Stimulated activated CD8-positive, alpha-beta memory T cell treated with anti-CD3 and anti-CD28 coated beads, Interleukin-4, amount 100 ng/mL, for 4 hours (primary cell): ENCODE data around the gene PMM2.
A peak's percentile ranks its signal among the peaks of the same experiment; 100 is the strongest.
"Not testable (repeated sequence)": the region's sequence is repeated elsewhere in the genome, so short reads cannot be mapped to it uniquely, and the experiment has no call there.

ENCODE experiments used
- DNase-seq, 2 donors: peaks; one replicate each; pipeline ENCODE4 v3.0.0-alpha.2; 2020; ENCODE audit warnings: low read depth in 2 of 2, low spot score in 1 of 2

The PMM2 gene

DNA sequence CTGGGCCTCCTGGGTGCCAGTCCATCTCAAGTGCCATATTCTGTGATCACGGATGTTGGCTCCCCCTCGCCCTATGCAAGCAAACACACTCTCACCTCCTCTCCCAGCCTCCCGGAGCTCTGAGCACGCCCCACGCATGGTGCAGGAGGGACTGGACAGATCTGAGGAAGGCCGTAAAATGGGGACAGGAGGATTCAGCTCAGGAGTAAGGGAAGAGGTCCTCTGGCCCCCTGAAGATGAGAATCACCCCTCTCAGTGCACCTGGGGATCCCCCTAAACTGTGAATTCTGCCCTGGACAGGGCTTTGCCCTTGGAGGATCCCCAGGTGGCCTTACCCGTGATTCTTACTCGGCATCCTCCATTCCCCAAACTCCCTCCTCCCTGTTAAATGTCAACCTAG lies 15.8 kb upstream of the PMM2 start:
- no peak for DNase-seq

DNA sequence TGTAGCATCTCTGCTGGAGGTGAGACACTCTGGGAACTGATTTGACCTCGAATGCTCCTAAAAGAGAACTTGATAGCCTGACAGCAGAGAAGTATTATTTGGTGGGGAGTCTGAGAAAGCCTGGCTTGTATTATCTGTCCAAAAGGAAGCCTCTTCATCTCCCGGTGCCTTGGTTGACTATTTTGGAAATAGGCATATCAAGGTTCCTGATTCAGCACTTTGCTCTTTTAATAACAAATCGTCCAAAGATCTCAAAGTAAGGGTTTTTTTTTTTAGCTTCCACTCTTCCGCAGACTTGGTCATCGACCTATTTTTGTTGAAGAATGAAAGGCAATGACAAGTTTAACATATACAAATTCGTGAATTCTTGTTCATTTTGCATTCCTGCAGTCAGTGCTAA lies 15.0 kb upstream of the PMM2 start:
- no peak for DNase-seq

- no peak for DNase-seq
These were observed 12.2 kb upstream of the PMM2 start for GRCh38 chr16:8785408-8785807.

DNA sequence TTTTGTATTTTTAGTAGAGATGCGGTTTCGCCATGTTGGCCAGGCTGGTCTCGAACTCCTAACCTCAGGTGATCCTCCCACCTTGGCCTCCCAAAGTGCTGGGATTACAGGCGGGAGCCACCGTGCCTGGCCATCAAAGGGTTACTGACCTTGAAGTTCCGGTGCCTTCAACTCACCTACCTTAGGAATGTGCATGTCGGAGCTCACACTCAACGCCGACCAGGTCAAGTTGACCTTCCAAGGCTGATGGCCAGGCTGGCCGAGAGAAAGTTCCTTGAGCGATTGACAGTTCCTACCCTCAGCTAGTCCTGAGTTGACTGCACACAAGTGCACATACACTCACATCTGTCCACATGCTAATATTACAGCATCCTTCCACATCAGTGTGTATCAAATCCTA lies 11.3 kb upstream of the PMM2 start:
- not testable (repeated sequence) for DNase-seq

- no peak for DNase-seq
These were observed 9.0 kb upstream of the PMM2 start for GRCh38 chr16:8788578-8789172.

GRCh38 chr16:8795091-8795490 lies 2.5 kb upstream of the PMM2 start:
- no peak for DNase-seq

DNA sequence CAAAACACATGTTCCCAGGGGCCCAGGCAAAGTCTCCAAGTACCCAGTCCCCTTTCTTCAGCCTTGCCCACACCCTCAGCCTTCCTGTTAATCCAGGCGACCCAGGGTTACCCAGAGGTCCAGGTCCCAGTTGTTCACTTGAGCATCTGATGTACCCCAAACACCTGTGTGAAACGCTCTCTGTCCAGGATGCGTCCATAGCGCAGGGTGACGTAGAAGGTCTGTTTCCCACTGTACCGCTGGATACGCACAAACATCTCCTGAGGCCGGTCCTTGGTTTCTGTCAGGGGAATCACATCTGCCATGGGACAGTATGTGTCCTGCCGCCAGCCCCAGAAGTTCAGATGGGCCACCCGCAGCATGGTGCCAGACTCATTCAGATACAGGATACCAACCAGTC lies 1.8 kb upstream of the PMM2 start:
- no peak for DNase-seq

DNA sequence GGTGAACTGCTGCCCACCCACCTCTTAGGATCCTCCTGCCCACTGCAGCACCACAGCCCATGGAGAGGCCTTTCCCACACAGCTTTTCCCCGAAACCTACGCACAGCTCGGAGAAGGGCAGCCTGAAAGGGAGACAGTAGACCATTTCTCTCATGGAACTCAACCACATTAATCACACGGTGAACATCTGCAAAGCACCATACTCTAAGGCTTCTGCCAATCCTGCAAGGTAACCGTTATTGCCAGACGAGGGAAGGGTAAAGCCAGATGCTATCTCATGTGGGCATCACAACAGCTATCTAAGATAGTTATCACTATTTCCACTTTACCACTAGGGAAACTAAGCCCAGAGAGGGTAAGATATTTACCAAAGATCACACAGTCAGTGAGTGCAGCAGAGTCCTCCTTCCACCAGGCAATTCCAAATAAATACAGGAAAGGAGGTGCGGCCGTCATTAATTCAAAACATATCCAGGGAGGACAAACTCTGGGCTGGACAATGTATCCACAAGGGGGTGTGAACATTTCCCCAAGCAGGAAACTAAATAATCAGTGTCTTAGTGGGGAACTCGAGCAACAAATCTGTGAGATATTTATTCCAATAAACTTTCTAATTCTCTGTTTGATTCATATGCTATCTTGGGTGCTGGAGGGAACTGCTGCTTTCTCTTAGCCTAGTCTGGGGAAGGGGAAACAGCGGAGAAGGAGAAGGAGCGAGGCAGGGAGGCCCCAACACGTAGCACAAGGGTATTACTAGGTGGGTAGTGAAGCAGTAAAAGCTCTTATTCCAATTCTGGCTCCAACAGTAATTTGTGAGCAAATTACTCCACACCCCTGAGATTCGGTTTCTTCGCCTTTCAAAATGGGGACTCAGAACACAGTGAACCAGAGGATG lies 923 bp upstream of the PMM2 start:
- no peak for DNase-seq

DNA sequence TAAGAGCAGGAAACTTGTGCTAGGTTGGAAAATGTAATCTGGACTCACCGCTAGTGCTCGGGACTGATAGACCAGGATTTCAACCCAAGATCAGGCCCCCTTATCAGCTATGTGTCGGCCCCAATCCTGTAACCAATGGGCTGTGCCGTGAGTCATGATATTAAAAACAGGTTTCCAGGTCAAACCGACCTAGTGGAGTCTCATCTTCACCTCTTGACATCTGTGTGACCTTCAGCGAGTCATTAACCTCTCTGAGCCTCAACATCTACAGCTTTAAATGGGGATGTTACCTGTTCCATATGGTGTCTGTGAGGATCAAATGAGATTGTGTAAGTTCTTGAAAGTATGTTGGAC lies 512 bp downstream of the PMM2 start:
- DNase-seq: peak in 1 of 2 donors; percentile 6

DNA sequence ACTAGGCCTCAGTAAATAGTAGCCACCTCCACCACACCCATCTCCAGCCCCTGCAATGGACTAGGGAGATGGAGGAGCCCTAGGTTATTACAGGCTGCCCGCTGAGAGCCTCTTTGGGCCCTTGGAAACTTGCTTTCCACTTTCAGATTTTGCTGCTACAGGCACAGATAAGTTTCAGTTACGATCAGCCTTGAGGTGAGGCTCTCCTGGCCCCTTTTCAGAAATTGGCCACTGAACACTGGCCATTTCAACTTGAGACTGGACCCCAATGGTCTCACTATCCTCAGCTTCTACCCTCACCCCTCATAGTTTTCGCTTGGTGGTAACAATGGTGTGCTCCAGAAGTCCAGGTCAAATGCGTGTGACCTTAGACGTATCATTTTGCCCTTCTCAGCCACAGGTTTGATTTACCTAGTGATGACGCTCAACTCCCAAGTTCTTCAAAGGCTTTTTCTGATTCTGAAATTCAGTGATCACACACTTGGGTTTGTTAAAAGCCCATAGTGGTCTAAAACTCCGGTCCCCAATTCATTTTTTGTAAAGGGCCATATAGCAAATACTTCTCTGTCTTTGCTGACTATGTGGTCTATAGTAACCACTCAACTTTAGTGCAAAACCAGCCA lies 1.0 kb downstream of the PMM2 start:
- DNase-seq: no peak

DNA sequence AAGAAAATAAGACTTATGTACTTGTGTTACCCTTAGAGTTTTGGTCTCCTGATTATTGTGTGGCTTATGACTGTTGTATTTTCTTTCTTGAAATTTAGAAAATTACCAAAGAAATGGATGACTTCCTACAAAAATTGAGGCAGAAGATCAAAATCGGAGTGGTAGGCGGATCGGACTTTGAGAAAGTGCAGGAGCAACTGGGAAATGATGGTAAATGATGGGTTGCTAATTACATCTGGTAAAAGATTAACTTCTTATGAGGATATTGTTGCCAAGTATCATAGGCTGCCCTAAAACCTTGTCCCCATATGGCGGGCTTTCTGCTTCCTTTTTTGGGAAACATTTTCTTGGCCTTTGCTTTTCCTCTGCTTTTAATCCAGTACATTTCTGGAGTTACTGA lies 4.1 kb downstream of the PMM2 start:
- no peak for DNase-seq

- not testable (repeated sequence) for DNase-seq
These were observed 6.1 kb downstream of the PMM2 start for GRCh38 chr16:8803733-8804132.

- DNase-seq: no peak
These were observed 6.7 kb downstream of the PMM2 start for GRCh38 chr16:8804313-8804712.

GRCh38 chr16:8806272-8806983 lies 8.8 kb downstream of the PMM2 start:
- no peak for DNase-seq

- no peak for DNase-seq
These were observed 9.6 kb downstream of the PMM2 start for GRCh38 chr16:8807189-8807588.

- no peak for DNase-seq
These were observed 10.4 kb downstream of the PMM2 start for GRCh38 chr16:8808009-8808408.

DNA sequence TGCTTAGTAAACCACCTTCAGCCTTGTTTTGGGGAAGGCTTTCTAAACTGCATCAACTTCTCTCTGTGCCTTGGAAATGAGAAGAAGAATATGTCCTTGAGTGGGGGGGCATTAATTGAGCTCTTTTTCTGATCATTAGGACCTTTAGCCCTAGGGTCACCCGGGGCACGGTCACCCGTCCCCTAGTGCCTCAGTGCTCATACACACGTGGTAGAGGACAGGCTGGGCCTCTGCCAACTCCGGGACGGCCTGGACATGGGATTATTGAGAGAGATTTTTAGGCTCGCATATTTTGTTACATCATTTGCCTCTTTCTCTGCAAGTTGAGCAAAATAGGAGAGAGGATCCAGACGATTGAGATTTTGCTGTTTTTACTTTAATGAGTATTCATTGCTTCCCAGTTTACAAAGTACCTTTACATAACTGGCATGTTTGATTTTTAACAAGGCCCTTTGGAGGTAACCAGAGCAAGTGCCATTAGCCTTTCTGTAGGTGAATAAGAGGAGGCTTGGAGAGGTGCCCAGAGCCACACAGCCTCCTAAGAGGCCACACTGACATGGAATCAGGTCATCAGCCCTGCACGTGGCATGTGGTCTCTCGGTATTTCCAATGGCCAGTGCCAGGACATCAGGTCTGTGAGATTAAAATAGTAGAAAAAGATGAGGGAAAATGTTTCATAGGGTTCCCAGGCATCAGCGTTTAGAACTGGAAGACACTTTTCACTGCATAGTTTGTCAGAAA lies 11.1 kb downstream of the PMM2 start:
- no peak for DNase-seq

DNA sequence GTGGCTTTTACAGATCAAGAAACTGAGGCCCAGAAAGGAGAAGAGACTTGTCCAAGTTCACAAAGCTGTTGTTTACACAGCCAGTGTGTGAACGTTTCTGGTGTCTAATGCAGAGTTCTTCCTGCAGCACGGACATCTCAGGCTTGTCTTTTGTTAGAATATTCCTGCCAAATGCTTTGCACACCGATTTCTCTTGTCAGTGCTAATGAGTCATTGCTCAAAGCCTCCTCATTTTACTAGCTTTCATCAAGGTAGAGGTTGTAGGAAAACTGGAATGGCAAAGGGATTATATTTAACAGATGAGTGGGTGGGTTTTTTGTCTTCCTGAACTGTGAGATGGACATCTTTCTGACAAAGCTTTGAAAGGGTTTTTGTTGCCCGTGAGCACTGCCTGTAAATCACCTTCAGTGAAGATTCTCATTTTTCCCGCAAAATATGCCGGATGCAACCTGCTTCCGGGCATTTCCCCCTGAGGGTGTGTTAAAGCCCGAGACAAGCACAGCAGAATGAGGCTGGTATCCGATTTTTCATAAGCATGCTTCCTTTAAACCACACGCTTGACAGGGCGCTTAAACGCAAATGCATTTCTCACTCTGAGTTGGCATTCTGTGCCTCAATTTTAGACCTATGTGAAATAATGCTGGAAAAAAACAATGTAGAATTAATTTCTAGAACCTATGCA lies 14.7 kb downstream of the PMM2 start:
- no peak for DNase-seq

DNA sequence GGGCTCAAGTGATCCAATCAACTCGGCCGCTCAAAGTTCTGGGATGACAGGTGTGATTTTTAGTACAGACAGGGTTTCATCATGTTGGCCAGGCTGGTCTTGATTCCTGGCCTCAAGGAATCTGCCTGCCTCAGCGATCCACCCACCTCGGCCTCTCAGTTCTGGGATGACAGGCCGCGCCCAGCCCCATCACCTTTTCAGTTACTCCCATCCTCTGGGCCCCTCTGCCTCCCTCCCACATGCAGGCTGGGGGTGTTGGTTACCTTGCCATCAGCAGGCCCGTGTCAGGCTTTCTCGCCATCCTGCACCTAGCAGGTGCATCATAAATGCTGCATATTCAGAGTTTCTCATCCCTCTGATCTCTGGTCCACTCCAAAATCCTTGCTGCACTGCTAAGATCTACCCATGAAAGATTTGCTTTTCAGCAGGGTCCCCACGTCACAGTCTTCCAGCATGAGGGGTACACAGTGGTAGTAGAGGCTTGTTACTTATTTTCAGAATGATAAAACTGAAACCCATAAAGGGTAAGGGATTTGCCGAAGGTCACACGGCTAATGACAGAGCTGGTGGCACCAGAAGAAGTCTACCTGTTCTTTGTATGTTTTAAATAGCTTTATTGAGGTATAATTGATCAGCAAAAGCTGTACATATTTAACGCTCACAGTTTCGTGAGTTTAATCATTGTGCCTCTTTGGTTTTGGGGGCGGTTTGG lies 16.6 kb downstream of the PMM2 start:
- no peak for DNase-seq
